Measurements from ENCODE around the gene ARHGEF7. TPM values are rescaled to one million over a fixed set of nuclear protein-coding genes. Genes with fewer than 3 reads are reported as not detected.

Gene ARHGEF7
- polyA plus RNA-seq, 3 donors from 2014 or later, result 7.8 to 16.4 (median 7.9) TPM

- no peak overlapping the region for H3K4me3 Mint-ChIP-seq
- no peak overlapping the region for H3K27ac Mint-ChIP-seq
- peaks cover 0 to 2% (median 0%) of the 10 kb centered on the region in 3 donors for H3K27me3 Mint-ChIP-seq (ENCODE audit: low read depth in 3 of 3)
- H3K9me3 Mint-ChIP-seq, result no peaks in the 10 kb centered on the region
- no peak for DNase-seq
- H3K4me1 Mint-ChIP-seq, result peaks cover 15 to 52% of the 10 kb centered on the region in 2 donors
- H3K36me3 Mint-ChIP-seq, result peaks cover 5 to 11% (median 10%) of the 10 kb centered on the region in 3 donors
Measured at GRCh38 chr13:111225166-111225565, 110.1 kb downstream of the ARHGEF7 start.

- no peak for DNase-seq
- H3K27me3 Mint-ChIP-seq (ENCODE audit: low read depth in 3 of 3), result peaks cover 0 to 2% (median 0%) of the 10 kb centered on the region in 3 donors
- no peak overlapping the region for H3K4me3 Mint-ChIP-seq
- H3K9me3 Mint-ChIP-seq, result no peaks in the 10 kb centered on the region
- peaks cover 14 to 49% of the 10 kb centered on the region in 2 donors for H3K4me1 Mint-ChIP-seq
- H3K27ac Mint-ChIP-seq, result no peak overlapping the region
- peaks cover 5 to 10% (median 8%) of the 10 kb centered on the region in 3 donors for H3K36me3 Mint-ChIP-seq
Measured at GRCh38 chr13:111225810-111226546, 110.9 kb downstream of the ARHGEF7 start.

GRCh38 chr13:111227405-111227804, 112.3 kb downstream of the ARHGEF7 start:
- H3K27ac Mint-ChIP-seq, result peak overlapping the region in 1 of 6 donors; percentile 12
- peaks cover 0 to 2% (median 0%) of the 10 kb centered on the region in 3 donors for H3K27me3 Mint-ChIP-seq (ENCODE audit: low read depth in 3 of 3)
- no peaks in the 10 kb centered on the region for H3K9me3 Mint-ChIP-seq
- peaks cover 17 to 52% of the 10 kb centered on the region in 2 donors for H3K4me1 Mint-ChIP-seq
- H3K36me3 Mint-ChIP-seq, result peaks cover 5 to 16% (median 14%) of the 10 kb centered on the region in 3 donors
- H3K4me3 Mint-ChIP-seq, result no peak overlapping the region
- DNase-seq, result no peak

- Mint-ChIP-seq H3K4me1 (peaks cover 12 to 52% of the 10 kb centered on the region in 2 donors), H3K9me3 (no peaks in the 10 kb centered on the region), H3K36me3 (peaks cover 5 to 19% (median 14%) of the 10 kb centered on the region in 3 donors), H3K4me3 (no peak overlapping the region), H3K27me3 (ENCODE audit: low read depth in 3 of 3) (peaks cover 0 to 2% (median 0%) of the 10 kb centered on the region in 3 donors), H3K27ac (peak overlapping the region in 1 of 6 donors; percentile 18)
- no peak for DNase-seq
Measured at GRCh38 chr13:111228262-111229144, 113.4 kb downstream of the ARHGEF7 start.

- DNase-seq, result no peak
- Mint-ChIP-seq H3K4me3 (no peak overlapping the region), H3K27me3 (ENCODE audit: low read depth in 3 of 3) (peaks cover 0 to 2% (median 0%) of the 10 kb centered on the region in 3 donors), H3K36me3 (peaks cover 11 to 27% (median 20%) of the 10 kb centered on the region in 3 donors), H3K4me1 (peaks cover 17 to 54% of the 10 kb centered on the region in 2 donors), H3K9me3 (no peaks in the 10 kb centered on the region), H3K27ac (no peak overlapping the region)
Measured at GRCh38 chr13:111230385-111230930, 115.3 kb downstream of the ARHGEF7 start.

- Mint-ChIP-seq H3K4me3 (no peak overlapping the region), H3K27me3 (ENCODE audit: low read depth in 3 of 3) (peaks cover 0 to 2% (median 0%) of the 10 kb centered on the region in 3 donors), H3K36me3 (peaks cover 18 to 27% (median 20%) of the 10 kb centered on the region in 3 donors), H3K4me1 (peaks cover 14 to 56% of the 10 kb centered on the region in 2 donors), H3K27ac (peak overlapping the region in 1 of 6 donors; percentile 16), H3K9me3 (no peaks in the 10 kb centered on the region)
- no peak for DNase-seq
Measured at GRCh38 chr13:111232191-111232590, 117.1 kb downstream of the ARHGEF7 start.

GRCh38 chr13:111233080-111233479, 118.0 kb downstream of the ARHGEF7 start:
- no peak overlapping the region for H3K27ac Mint-ChIP-seq
- no peak overlapping the region for H3K4me3 Mint-ChIP-seq
- peaks cover 17 to 57% of the 10 kb centered on the region in 2 donors for H3K4me1 Mint-ChIP-seq
- H3K9me3 Mint-ChIP-seq, result no peaks in the 10 kb centered on the region
- H3K27me3 Mint-ChIP-seq (ENCODE audit: low read depth in 3 of 3), result peaks cover 0 to 2% (median 0%) of the 10 kb centered on the region in 3 donors
- DNase-seq, result no peak
- H3K36me3 Mint-ChIP-seq, result peaks cover 17 to 27% (median 20%) of the 10 kb centered on the region in 3 donors

GRCh38 chr13:111239764-111240670, 124.9 kb downstream of the ARHGEF7 start:
- Mint-ChIP-seq H3K4me1 (peaks cover 14 to 22% of the 10 kb centered on the region in 2 donors), H3K4me3 (no peak overlapping the region), H3K27me3 (ENCODE audit: low read depth in 3 of 3) (peaks cover 0 to 1% (median 0%) of the 10 kb centered on the region in 3 donors), H3K36me3 (peaks cover 17 to 26% (median 20%) of the 10 kb centered on the region in 3 donors), H3K27ac (no peak overlapping the region), H3K9me3 (no peaks in the 10 kb centered on the region)
- DNase-seq, result no peak

- no peak overlapping the region for H3K4me3 Mint-ChIP-seq
- peaks cover 19 to 30% (median 21%) of the 10 kb centered on the region in 3 donors for H3K36me3 Mint-ChIP-seq
- H3K4me1 Mint-ChIP-seq, result peaks cover 11 to 14% of the 10 kb centered on the region in 2 donors
- no peak overlapping the region for H3K27ac Mint-ChIP-seq
- H3K27me3 Mint-ChIP-seq (ENCODE audit: low read depth in 3 of 3), result peaks cover 0 to 2% (median 0%) of the 10 kb centered on the region in 3 donors
- DNase-seq, result no peak
- H3K9me3 Mint-ChIP-seq, result no peaks in the 10 kb centered on the region
Measured at GRCh38 chr13:111241006-111241755, 126.1 kb downstream of the ARHGEF7 start.

GRCh38 chr13:111241862-111242261, 126.8 kb downstream of the ARHGEF7 start:
- H3K4me3 Mint-ChIP-seq, result no peak overlapping the region
- H3K27ac Mint-ChIP-seq, result no peak overlapping the region
- DNase-seq, result no peak
- peaks cover 14 to 15% of the 10 kb centered on the region in 2 donors for H3K4me1 Mint-ChIP-seq
- peaks cover 0 to 2% (median 0%) of the 10 kb centered on the region in 3 donors for H3K27me3 Mint-ChIP-seq (ENCODE audit: low read depth in 3 of 3)
- no peaks in the 10 kb centered on the region for H3K9me3 Mint-ChIP-seq
- peaks cover 19 to 36% (median 21%) of the 10 kb centered on the region in 3 donors for H3K36me3 Mint-ChIP-seq

- Mint-ChIP-seq H3K36me3 (peaks cover 19 to 42% (median 23%) of the 10 kb centered on the region in 3 donors), H3K4me3 (no peak overlapping the region), H3K4me1 (peaks cover 10 to 14% of the 10 kb centered on the region in 2 donors), H3K27me3 (ENCODE audit: low read depth in 3 of 3) (peaks cover 0 to 2% (median 0%) of the 10 kb centered on the region in 3 donors), H3K27ac (no peak overlapping the region), H3K9me3 (no peaks in the 10 kb centered on the region)
- DNase-seq, result no peak
Measured at GRCh38 chr13:111242585-111242984, 127.5 kb downstream of the ARHGEF7 start.

- DNase-seq, result no peak
- H3K27ac Mint-ChIP-seq, result no peak overlapping the region
- no peak overlapping the region for H3K4me3 Mint-ChIP-seq
- H3K36me3 Mint-ChIP-seq, result peaks cover 27 to 48% (median 33%) of the 10 kb centered on the region in 3 donors
- H3K9me3 Mint-ChIP-seq, result no peaks in the 10 kb centered on the region
- H3K27me3 Mint-ChIP-seq (ENCODE audit: low read depth in 3 of 3), result peaks cover 0 to 4% (median 0%) of the 10 kb centered on the region in 3 donors
- H3K4me1 Mint-ChIP-seq, result peaks cover 6 to 14% of the 10 kb centered on the region in 2 donors
Measured at GRCh38 chr13:111243981-111244380, 128.9 kb downstream of the ARHGEF7 start.
